GM21381 (cell line): ENCODE measurements around the gene PIM3.

ENCODE experiments used
- ATAC-seq: cut with Tn5 transposase; IDR thresholded peaks from one replicate; pipeline ENCODE4 v1.9.1; 2021; ENCODE audit warnings: mild to moderate bottlenecking, moderate library complexity; ENCODE audit not compliant: unreplicated experiment

PIM3 gene

GRCh38 chr22:49927483-49928184 lies 32.9 kb upstream of the PIM3 start:
- no peak for ATAC-seq

- ATAC-seq = no peak
Measured at GRCh38 chr22:49928185-49928495, 32.4 kb upstream of the PIM3 start.

GRCh38 chr22:49928555-49929210 lies 31.9 kb upstream of the PIM3 start:
- no peak for ATAC-seq

- peak; percentile 42 for ATAC-seq
Measured at GRCh38 chr22:49929211-49929979, 31.2 kb upstream of the PIM3 start.

GRCh38 chr22:49929994-49930575 lies 30.5 kb upstream of the PIM3 start:
- ATAC-seq = no peak

GRCh38 chr22:49930596-49931412 lies 29.8 kb upstream of the PIM3 start:
- ATAC-seq = no peak

GRCh38 chr22:49933236-49934159 lies 27.1 kb upstream of the PIM3 start:
- no peak for ATAC-seq

GRCh38 chr22:49934160-49934890 lies 26.2 kb upstream of the PIM3 start:
- ATAC-seq = no peak

- ATAC-seq = no peak
Measured at GRCh38 chr22:49934891-49935557, 25.5 kb upstream of the PIM3 start.

GRCh38 chr22:49935561-49935960 lies 25.0 kb upstream of the PIM3 start:
- ATAC-seq = no peak

GRCh38 chr22:49936018-49936972 lies 24.3 kb upstream of the PIM3 start:
- ATAC-seq = peak; percentile 64

- ATAC-seq = no peak
Measured at GRCh38 chr22:49936973-49937757, 23.4 kb upstream of the PIM3 start.

GRCh38 chr22:49937758-49938564 lies 22.6 kb upstream of the PIM3 start:
- no peak for ATAC-seq

GRCh38 chr22:49938565-49939136 lies 21.9 kb upstream of the PIM3 start:
- no peak for ATAC-seq

- ATAC-seq = no peak
Measured at GRCh38 chr22:49941507-49942316, 18.9 kb upstream of the PIM3 start.
